T1000 (cell line): ENCODE measurements around the gene NUP210.
"Not testable (repeated sequence)": the region's sequence is repeated elsewhere in the genome, so short reads cannot be mapped to it uniquely, and the experiment has no call there.

ENCODE experiments used
- DNase-seq: peaks from one replicate; lab custom pipeline; 2025; ENCODE audit warnings: mixed read lengths; lab: John Stamatoyannopoulos, UW

Gene NUP210

GRCh38 chr3:13420045-13420830 lies at the start of gene NUP210:
NUP210 (minus strand) TSS chr3:13420322; CDS start chr3:13420226, 96 bp downstream.
- DNase-seq: no peak

- no peak for DNase-seq
Observed at GRCh38 chr3:13466781-13467180, 46.7 kb upstream of the NUP210 start.

- DNase-seq: no peak
Observed at GRCh38 chr3:13465236-13465873, 45.2 kb upstream of the NUP210 start.

- no peak for DNase-seq
Observed at GRCh38 chr3:13463618-13464400, 43.7 kb upstream of the NUP210 start.

GRCh38 chr3:13462822-13463221 lies 42.7 kb upstream of the NUP210 start:
- no peak for DNase-seq

GRCh38 chr3:13462125-13462629 lies 42.1 kb upstream of the NUP210 start:
- no peak for DNase-seq

GRCh38 chr3:13461169-13462124 lies 41.3 kb upstream of the NUP210 start:
- DNase-seq: no peak

GRCh38 chr3:13460341-13460736 lies 40.2 kb upstream of the NUP210 start:
- DNase-seq: no peak

GRCh38 chr3:13459605-13460340 lies 39.7 kb upstream of the NUP210 start:
- DNase-seq: no peak

- no peak for DNase-seq
Observed at GRCh38 chr3:13457593-13457992, 37.5 kb upstream of the NUP210 start.

GRCh38 chr3:13455644-13456043 lies 35.5 kb upstream of the NUP210 start:
- no peak for DNase-seq

- no peak for DNase-seq
Observed at GRCh38 chr3:13452490-13453335, 32.6 kb upstream of the NUP210 start.

GRCh38 chr3:13451301-13451673 lies 31.2 kb upstream of the NUP210 start:
- no peak for DNase-seq

- DNase-seq: not testable (repeated sequence)
Observed at GRCh38 chr3:13442882-13443281, 22.8 kb upstream of the NUP210 start.

- DNase-seq: no peak
Observed at GRCh38 chr3:13440204-13440817, 20.2 kb upstream of the NUP210 start.

- not testable (repeated sequence) for DNase-seq
Observed at GRCh38 chr3:13436213-13436612, 16.1 kb upstream of the NUP210 start.

GRCh38 chr3:13433912-13434311 lies 13.8 kb upstream of the NUP210 start:
- no peak for DNase-seq

GRCh38 chr3:13432093-13432492 lies 12.0 kb upstream of the NUP210 start:
- DNase-seq: no peak

GRCh38 chr3:13430411-13430875 lies 10.3 kb upstream of the NUP210 start:
- not testable (repeated sequence) for DNase-seq
